HepG2 (cell line): Measurements from ENCODE around the gene ITGAV. TPM values are rescaled to one million over a fixed set of nuclear protein-coding genes. Genes with fewer than 3 reads are reported as not detected.

Experiments used
- CCDC6 ChIP-seq: sonication (generic); formaldehyde crosslinking; IDR thresholded peaks from 2 replicates; pipeline ENCODE4 v1.8.1; 2022; ENCODE audit warnings: mild to moderate bottlenecking, missing genetic modification reagents, moderate library complexity
- DNMT3B ChIP-seq: conservative IDR thresholded peaks from 2 replicates; pipeline ENCODE4 v1.6.1; 2016; ENCODE audit warnings: missing biosample characterization, control low read depth
- FLYWCH1 ChIP-seq: sonication (generic); formaldehyde crosslinking; IDR thresholded peaks from 2 replicates; pipeline ENCODE4 v1.8.1; 2023; ENCODE audit warnings: mild to moderate bottlenecking, missing genetic modification reagents
- GATAD2A ChIP-seq: IDR thresholded peaks from 2 replicates; pipeline ENCODE4 v1.6.1; 2016
- NFIC ChIP-seq: IDR thresholded peaks from 2 replicates; pipeline ENCODE4 v1.6.1; 2012; ENCODE audit warnings: mild to moderate bottlenecking, low read length, inconsistent platforms
- NR2F2 ChIP-seq: IDR thresholded peaks from 2 replicates; pipeline ENCODE4 v1.6.1; 2012; ENCODE audit warnings: low read depth, inconsistent platforms, borderline replicate concordance
- TGIF2 ChIP-seq: IDR thresholded peaks from 2 replicates; pipeline ENCODE4 v1.6.1; 2016; ENCODE audit warnings: control low read depth, missing compliant biosample characterization
- U2AF1 ChIP-seq: fragments of 200-400 bp; formaldehyde crosslinking; optimal IDR thresholded peaks from 2 replicates; pipeline ENCODE3; 2017; ENCODE audit warnings: mild to moderate bottlenecking, low read depth, low read length
- ZFP82 ChIP-seq: sonication (generic); formaldehyde crosslinking; IDR thresholded peaks from 2 replicates; pipeline ENCODE4 v1.5.1; 2020; ENCODE audit warnings: mild to moderate bottlenecking, missing genetic modification reagents, borderline replicate concordance
- ZMAT3 ChIP-seq: sonication (generic); formaldehyde crosslinking; conservative IDR thresholded peaks from 2 replicates; pipeline ENCODE4 v1.7.0; 2021; ENCODE audit warnings: missing genetic modification reagents
- ZNF225 ChIP-seq: sonication (generic); formaldehyde crosslinking; IDR thresholded peaks from 2 replicates; pipeline ENCODE4 v1.4.0; 2020; ENCODE audit warnings: mild to moderate bottlenecking, missing genetic modification reagents
- ZNF543 ChIP-seq: sonication (generic); formaldehyde crosslinking; IDR thresholded peaks from 2 replicates; pipeline ENCODE4 v1.4.0; 2020; ENCODE audit warnings: mild to moderate bottlenecking, missing genetic modification reagents
- ZNF678 ChIP-seq: sonication (generic); formaldehyde crosslinking; IDR thresholded peaks from 2 replicates; pipeline ENCODE4 v1.4.0; 2020; ENCODE audit warnings: mild to moderate bottlenecking, missing genetic modification reagents
- ZNF75D ChIP-seq: sonication (generic); formaldehyde crosslinking; IDR thresholded peaks from 2 replicates; pipeline ENCODE4 v1.8.1; 2023; ENCODE audit warnings: missing genetic modification reagents, mild to moderate bottlenecking, borderline replicate concordance
- ZNF781 ChIP-seq: sonication (generic); formaldehyde crosslinking; IDR thresholded peaks from 2 replicates; pipeline ENCODE4 v1.5.1; 2020; ENCODE audit warnings: borderline replicate concordance, mild to moderate bottlenecking, missing genetic modification reagents; ENCODE audit errors: not compliant biosample characterization
- polyA plus RNA-seq, 8 experiments: library from polyadenylated mRNA; depleted of rRNA in 3 of 8; stranded (reverse) in 7 of 8; unstranded in 1 of 8; fragments of >200 nt; fragmentation: Illumina TruSeq in 4 of 8; extraction: Trizol in 4 of 8; gene quantifications; 2 replicates each; pipeline versions ENCODE4 v1.2.1 to v1.2.3, GENCODE V29; 2011 to 2016; ENCODE audit warnings: low read depth in 4 of 8, missing spikeins in 1 of 8, mixed read lengths in 1 of 8; ENCODE audit not compliant: insufficient read depth in 1 of 8
- total RNA-seq, 5 experiments: library from RNA; depleted of rRNA; stranded (reverse); fragments of >200 nt; fragmentation: Illumina TruSeq; extraction: Trizol; gene quantifications; 2 replicates each; pipeline ENCODE4 v1.2.3, GENCODE V29; 2016; ENCODE audit warnings: low read depth in 1 of 5
- TF ChIP-seq, protein P1 (sequence below): sonication (generic); formaldehyde crosslinking; conservative IDR thresholded peaks from 2 replicates; pipeline ENCODE4 v1.4.0; 2020; ENCODE audit warnings: mild to moderate bottlenecking, missing genetic modification reagents, moderate library complexity
- TF ChIP-seq, protein P2 (sequence below): sonication (generic); formaldehyde crosslinking; IDR thresholded peaks from 2 replicates; pipeline ENCODE4 v1.8.0; 2022; ENCODE audit warnings: missing genetic modification reagents, low read depth, mild to moderate bottlenecking, borderline replicate concordance
- TF ChIP-seq, protein P3 (sequence below): sonication (generic); formaldehyde crosslinking; IDR thresholded peaks from 2 replicates; pipeline ENCODE4 v1.8.0; 2022; ENCODE audit warnings: missing genetic modification reagents, mild to moderate bottlenecking, moderate library complexity, borderline replicate concordance
- TF ChIP-seq, protein P4 (sequence below): sonication (generic); formaldehyde crosslinking; IDR thresholded peaks from 2 replicates; pipeline ENCODE4 v1.8.1; 2023; ENCODE audit warnings: mild to moderate bottlenecking, missing genetic modification reagents, borderline replicate concordance
- TF ChIP-seq, protein P5 (sequence below): sonication (generic); formaldehyde crosslinking; IDR thresholded peaks from 2 replicates; pipeline ENCODE4 v1.8.1; 2023; ENCODE audit warnings: missing genetic modification reagents, mild to moderate bottlenecking, borderline replicate concordance
- TF ChIP-seq, protein P6 (sequence below): IDR thresholded peaks from 2 replicates; pipeline ENCODE4 v1.6.1; 2016; ENCODE audit warnings: missing compliant biosample characterization, missing genetic modification reagents, borderline replicate concordance

ITGAV gene
- total and polyA plus RNA-seq, 2 of the 13 experiments (the other 11 are each of a cell fraction or from before 2014, with no cell fraction given) = 59.1 to 60.4 TPM

DNA sequence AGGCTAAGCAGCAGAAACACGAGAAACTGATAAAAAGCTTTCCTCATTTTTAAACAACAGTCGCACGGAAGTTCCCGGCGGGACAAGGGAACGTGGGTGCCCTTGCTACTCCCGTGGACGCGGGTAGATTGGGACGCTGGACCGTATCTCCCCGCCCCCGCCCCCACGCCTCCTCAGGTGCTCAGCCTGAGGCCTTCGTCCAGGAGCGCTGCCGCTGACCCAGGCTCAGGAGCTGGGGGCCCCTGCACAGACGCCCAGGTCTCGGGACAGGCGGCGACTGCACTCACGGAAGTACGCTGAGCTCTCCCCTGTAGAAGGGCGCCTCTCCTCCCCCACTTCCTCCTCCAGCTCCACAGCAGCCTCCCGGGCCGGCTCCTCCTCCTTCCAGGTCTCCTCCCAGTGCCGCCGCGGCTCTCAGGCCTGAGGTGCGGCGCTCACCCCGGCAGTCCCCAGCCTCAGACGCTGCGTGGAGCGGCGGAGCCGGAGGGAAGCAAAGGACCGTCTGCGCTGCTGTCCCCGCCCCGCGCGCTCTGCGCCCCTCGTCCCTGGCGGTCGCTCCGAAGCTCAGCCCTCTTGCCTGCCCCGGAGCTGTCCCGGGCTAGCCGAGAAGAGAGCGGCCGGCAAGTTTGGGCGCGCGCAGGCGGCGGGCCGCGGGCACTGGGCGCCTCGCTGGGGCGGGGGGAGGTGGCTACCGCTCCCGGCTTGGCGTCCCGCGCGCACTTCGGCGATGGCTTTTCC lies at the start of gene ITGAV (continued):
- TF ChIP-seq, protein P1, sequence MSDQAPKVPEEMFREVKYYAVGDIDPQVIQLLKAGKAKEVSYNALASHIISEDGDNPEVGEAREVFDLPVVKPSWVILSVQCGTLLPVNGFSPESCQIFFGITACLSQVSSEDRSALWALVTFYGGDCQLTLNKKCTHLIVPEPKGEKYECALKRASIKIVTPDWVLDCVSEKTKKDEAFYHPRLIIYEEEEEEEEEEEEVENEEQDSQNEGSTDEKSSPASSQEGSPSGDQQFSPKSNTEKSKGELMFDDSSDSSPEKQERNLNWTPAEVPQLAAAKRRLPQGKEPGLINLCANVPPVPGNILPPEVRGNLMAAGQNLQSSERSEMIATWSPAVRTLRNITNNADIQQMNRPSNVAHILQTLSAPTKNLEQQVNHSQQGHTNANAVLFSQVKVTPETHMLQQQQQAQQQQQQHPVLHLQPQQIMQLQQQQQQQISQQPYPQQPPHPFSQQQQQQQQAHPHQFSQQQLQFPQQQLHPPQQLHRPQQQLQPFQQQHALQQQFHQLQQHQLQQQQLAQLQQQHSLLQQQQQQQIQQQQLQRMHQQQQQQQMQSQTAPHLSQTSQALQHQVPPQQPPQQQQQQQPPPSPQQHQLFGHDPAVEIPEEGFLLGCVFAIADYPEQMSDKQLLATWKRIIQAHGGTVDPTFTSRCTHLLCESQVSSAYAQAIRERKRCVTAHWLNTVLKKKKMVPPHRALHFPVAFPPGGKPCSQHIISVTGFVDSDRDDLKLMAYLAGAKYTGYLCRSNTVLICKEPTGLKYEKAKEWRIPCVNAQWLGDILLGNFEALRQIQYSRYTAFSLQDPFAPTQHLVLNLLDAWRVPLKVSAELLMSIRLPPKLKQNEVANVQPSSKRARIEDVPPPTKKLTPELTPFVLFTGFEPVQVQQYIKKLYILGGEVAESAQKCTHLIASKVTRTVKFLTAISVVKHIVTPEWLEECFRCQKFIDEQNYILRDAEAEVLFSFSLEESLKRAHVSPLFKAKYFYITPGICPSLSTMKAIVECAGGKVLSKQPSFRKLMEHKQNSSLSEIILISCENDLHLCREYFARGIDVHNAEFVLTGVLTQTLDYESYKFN = peak; percentile 68; the same call in 1 of the 2 replicates
- TF ChIP-seq NFIC = 0 out of 2 replicates have a peak, but pooled peaks have one; percentile 7
- TF ChIP-seq, protein P2, sequence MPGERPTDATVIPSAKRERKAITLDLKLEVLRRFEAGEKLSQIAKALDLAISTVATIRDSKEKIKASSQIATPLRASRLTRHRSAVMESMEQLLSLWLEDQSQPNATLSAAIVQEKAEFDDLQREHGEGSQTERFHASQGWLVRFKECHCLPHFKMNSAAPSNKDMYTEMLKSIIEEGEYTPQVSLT (CRISPR knock-in tag) = no peak; the same call in 1 of the 2 replicates
- TF ChIP-seq, protein P3, sequence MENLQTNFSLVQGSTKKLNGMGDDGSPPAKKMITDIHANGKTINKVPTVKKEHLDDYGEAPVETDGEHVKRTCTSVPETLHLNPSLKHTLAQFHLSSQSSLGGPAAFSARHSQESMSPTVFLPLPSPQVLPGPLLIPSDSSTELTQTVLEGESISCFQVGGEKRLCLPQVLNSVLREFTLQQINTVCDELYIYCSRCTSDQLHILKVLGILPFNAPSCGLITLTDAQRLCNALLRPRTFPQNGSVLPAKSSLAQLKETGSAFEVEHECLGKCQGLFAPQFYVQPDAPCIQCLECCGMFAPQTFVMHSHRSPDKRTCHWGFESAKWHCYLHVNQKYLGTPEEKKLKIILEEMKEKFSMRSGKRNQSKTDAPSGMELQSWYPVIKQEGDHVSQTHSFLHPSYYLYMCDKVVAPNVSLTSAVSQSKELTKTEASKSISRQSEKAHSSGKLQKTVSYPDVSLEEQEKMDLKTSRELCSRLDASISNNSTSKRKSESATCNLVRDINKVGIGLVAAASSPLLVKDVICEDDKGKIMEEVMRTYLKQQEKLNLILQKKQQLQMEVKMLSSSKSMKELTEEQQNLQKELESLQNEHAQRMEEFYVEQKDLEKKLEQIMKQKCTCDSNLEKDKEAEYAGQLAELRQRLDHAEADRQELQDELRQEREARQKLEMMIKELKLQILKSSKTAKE (CRISPR knock-in tag) = peak; percentile 69
- TF ChIP-seq CCDC6 (CRISPR knock-in tag) = peak; percentile 99
- peak; percentile 91; the same call in 1 of the 2 replicates for TF ChIP-seq ZFP82 (CRISPR knock-in tag)
- TF ChIP-seq ZNF225 = 0 out of 2 replicates have a peak, but pooled peaks have one; percentile 44
- TF ChIP-seq ZNF678 (CRISPR knock-in tag) = peak; percentile 40; the same call in 1 of the 2 replicates
- peak; percentile 82 for TF ChIP-seq ZNF543
- peak; percentile 75 for TF ChIP-seq GATAD2A
- TF ChIP-seq, protein P4, sequence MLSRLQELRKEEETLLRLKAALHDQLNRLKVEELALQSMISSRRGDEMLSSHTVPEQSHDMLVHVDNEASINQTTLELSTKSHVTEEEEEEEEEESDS (CRISPR knock-in tag) = peak; percentile 96; the same call in 1 of the 2 replicates
- peak; percentile 54; the same call in 1 of the 2 replicates for TF ChIP-seq TGIF2 (CRISPR knock-in tag)
- peak; percentile 86 for TF ChIP-seq ZMAT3 (CRISPR knock-in tag)
- TF ChIP-seq, protein P5, sequence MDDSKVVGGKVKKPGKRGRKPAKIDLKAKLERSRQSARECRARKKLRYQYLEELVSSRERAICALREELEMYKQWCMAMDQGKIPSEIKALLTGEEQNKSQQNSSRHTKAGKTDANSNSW (CRISPR knock-in tag) = no peak; the same call in 1 of the 2 replicates
- no peak; the same call in 1 of the 2 replicates for TF ChIP-seq NR2F2
- TF ChIP-seq ZNF781 (CRISPR knock-in tag) = peak; percentile 62
- TF ChIP-seq ZNF75D (CRISPR knock-in tag) = no peak
- no peak for TF ChIP-seq DNMT3B (CRISPR knock-in tag)
- TF ChIP-seq FLYWCH1 = 0 out of 2 replicates have a peak, but pooled peaks have one; percentile 83
- TF ChIP-seq, protein P6, sequence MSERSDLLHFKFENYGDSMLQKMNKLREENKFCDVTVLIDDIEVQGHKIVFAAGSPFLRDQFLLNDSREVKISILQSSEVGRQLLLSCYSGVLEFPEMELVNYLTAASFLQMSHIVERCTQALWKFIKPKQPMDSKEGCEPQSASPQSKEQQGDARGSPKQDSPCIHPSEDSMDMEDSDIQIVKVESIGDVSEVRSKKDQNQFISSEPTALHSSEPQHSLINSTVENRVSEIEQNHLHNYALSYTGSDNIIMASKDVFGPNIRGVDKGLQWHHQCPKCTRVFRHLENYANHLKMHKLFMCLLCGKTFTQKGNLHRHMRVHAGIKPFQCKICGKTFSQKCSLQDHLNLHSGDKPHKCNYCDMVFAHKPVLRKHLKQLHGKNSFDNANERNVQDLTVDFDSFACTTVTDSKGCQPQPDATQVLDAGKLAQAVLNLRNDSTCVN (CRISPR knock-in tag) = peak; percentile 27; the same call in 1 of the 2 replicates
- TF ChIP-seq U2AF1 = no peak
